GM12873 (cell line): ENCODE results near the gene TNPO3.

ENCODE experiments used
- CTCF ChIP-seq: IDR thresholded peaks from 2 replicates; pipeline ENCODE4 v1.5.1; 2012; ENCODE audit warnings: low read depth, mild to moderate bottlenecking, moderate library complexity, low read length, control low read depth; ENCODE audit not compliant: insufficient read depth; ENCODE audit errors: missing control alignments

Gene TNPO3

GRCh38 chr7:129021656-129022055 lies 33.3 kb downstream of the TNPO3 start:
- no peak for TF ChIP-seq CTCF

GRCh38 chr7:129017933-129018538 lies 36.9 kb downstream of the TNPO3 start:
- no peak for TF ChIP-seq CTCF

- TF ChIP-seq CTCF, result no peak
These were observed 37.6 kb downstream of the TNPO3 start for GRCh38 chr7:129017264-129017663.

- TF ChIP-seq CTCF, result no peak
These were observed 40.3 kb downstream of the TNPO3 start for GRCh38 chr7:129014501-129015101.

GRCh38 chr7:129013048-129013724 lies 41.7 kb downstream of the TNPO3 start:
- no peak for TF ChIP-seq CTCF

GRCh38 chr7:129012641-129013040 lies 42.3 kb downstream of the TNPO3 start:
- no peak for TF ChIP-seq CTCF

- TF ChIP-seq CTCF, result no peak
These were observed 44.8 kb downstream of the TNPO3 start for GRCh38 chr7:129010075-129010474.
